Activated CD4-positive, alpha-beta T cell treated with anti-CD3 and anti-CD28 coated beads for 24 hours (primary cell): Measurements from ENCODE around the gene TP53.
A peak's percentile ranks its signal among the peaks of the same experiment; 100 is the strongest.
"Not testable (repeated sequence)": the region's sequence is repeated elsewhere in the genome, so short reads cannot be mapped to it uniquely, and the experiment has no call there.

Experiments
- DNase-seq, 2 donors: peaks; one replicate each; pipeline ENCODE4 v3.0.0-alpha.2; 2020; ENCODE audit warnings: low read depth in 2 of 2

TP53 gene

GRCh38 chr17:7674934-7675333 lies 12.4 kb downstream of the TP53 start:
- DNase-seq: no peak

DNA sequence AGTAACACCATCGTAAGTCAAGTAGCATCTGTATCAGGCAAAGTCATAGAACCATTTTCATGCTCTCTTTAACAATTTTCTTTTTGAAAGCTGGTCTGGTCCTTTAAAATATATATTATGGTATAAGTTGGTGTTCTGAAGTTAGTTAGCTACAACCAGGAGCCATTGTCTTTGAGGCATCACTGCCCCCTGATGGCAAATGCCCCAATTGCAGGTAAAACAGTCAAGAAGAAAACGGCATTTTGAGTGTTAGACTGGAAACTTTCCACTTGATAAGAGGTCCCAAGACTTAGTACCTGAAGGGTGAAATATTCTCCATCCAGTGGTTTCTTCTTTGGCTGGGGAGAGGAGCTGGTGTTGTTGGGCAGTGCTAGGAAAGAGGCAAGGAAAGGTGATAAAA lies 14.1 kb downstream of the TP53 start:
- DNase-seq: peak; percentile 25 to 37

GRCh38 chr17:7668482-7668881 lies 18.8 kb downstream of the TP53 start:
- DNase-seq: no peak

GRCh38 chr17:7667656-7668406 lies 19.5 kb downstream of the TP53 start:
- no peak for DNase-seq

DNA sequence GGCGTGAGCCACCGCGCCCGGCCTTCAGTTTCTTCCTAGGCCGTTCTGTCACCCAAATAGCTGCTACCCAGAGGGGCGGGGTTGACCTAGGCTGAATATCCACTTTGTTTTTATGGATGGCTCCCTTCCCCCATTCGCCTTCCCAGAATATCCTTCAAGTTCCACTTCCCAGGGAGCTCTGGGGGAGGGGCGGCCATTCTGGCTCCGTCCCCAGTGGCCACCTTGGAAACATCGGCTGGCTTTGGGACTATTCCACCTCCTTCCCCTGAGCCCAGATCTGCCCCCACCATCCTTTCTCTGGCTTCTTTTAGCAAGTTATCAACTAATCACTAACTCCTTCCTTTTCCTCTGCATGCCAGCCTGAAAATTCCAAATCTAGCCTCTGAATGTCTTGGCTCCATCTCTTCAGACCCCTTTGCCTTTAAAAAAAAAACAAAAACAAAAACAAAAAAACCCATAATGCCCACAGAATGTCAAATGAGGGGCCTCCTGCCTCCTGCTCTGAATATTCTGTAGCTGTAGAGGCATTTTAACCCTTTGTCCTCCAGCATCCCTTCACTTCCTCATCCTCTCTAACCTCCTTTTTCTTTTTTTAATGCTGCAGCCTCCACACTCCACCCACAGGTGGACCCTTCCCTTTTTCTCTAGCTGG lies 30.2 kb downstream of the TP53 start:
- no peak for DNase-seq

DNA sequence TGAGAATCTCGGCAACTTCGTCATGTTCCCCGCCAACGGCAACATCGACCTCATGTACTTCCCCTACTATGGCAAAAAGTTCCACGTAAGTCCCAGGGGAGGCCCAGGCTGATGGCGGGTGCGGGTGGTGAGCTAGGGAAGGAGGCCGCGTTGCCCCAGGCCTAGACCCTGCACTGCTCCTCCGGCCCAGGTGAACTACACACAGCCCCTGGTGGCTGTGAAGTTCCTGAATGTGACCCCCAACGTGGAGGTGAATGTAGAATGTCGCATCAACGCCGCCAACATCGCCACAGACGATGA lies 31.8 kb downstream of the TP53 start:
- DNase-seq: no peak

DNA sequence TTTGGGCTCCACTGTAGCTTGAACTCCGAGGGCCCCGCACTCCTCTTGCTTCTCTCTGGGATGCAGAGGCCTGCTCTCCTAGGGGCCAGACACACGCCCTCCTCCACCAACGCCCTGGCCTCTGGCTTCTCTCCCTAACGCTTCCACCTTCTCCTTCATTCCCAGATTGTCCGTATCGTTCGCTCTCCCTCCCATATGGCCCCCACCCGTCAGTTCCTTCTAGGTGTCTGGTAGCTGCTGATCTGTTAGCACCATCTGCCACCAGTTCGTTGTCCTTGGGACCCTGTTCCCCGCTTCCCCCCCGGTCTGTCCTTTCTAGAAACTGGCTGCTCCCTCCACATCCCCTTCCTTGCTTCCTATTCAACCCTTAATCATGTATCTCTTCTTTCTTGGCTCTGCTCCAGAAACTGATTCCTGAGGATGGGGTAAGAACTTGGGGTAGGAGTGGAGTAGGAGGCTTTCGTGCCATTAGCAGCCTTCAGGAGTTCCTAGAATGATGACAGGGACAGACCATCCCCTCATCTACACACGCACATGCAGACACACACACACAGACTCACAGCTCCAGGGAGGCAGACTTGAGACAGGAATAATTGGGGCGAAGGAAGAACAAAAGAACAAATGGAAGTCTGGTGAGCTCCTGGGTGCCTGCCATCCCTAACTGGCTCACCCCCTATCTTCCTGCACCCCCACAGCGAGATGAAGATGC lies 32.3 kb downstream of the TP53 start:
- no peak for DNase-seq

DNA sequence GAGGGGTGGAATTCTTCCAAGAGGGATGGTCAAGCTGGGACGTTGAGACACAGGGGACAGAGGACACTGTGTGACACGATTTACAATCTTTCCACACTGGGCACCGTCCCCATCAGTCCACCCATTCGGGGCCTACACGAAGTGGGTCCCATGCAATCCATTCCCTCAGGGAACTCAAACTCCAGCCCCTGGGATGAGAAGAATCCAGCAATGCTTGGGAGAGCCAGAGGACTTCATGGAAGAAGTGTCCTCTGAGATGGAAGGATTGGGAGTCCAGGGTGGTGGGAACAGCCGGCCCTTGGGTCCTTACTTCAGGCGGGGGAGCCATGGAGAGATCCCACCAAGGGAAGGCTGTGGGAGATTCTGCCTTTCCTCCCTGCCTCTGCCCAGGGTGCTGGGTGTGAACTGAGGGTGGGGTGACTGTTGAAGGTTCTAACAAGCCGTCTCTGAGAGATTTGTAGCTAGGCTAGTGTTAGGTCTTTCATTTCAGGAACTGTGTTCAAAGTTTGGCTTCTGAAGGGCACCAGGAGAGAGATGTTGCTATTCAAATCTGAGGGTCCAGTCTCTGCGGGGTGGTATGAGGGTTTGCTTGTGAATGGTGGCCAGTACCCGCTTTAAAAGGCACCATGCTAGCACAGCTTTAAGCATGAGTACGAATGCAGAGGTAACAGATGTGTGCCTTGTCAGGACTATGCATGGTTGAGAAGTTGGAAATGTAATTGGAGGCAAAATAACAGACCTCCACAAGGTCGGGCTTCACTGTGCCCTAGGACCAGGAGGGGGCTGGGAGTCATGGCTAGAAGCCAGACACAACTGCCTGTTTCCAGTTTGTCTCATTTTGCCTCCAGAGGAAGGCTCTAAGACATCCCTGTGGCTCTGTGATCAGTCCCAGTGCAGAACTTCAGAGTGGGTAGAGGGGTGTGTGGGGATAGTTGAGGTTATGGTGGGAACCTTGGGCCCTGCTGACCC lies 34.6 kb downstream of the TP53 start:
- DNase-seq: no peak

DNA sequence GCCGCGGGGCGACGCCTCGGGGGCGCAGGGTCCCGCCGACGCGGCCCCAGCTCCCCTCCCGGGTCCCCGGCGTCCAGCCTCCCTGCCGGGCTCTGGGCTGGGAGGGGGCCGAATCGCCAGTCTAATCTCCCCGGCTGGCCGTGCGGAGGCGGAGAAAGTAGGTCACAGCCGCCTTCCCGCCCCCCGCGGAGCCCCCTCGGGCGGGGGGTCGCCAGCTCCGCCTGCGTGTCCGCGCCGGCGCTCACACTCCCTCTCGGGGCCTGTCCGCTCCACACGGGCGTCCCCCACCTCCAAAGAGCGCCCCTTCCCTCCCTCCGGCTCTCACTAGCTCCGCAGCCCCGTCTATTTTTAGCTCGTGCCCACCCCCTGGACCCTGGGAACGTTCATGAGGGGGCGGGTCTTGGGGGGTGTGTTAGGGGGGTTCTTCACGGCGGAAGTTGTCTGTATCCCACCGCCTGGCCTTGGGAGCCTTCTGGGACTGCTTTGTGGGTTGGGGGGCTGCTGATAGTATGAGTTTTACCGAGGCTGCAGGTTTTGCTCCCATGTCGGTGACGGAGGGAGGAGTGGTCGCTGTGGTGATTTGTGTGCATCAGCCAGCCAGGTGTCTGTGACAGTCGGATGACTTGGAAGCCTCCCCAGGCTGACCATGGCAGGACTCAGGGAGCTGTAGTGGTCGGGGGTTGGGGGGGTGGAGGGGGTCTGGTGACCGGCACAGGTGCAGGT lies 35.5 kb downstream of the TP53 start:
- DNase-seq: no peak

DNA sequence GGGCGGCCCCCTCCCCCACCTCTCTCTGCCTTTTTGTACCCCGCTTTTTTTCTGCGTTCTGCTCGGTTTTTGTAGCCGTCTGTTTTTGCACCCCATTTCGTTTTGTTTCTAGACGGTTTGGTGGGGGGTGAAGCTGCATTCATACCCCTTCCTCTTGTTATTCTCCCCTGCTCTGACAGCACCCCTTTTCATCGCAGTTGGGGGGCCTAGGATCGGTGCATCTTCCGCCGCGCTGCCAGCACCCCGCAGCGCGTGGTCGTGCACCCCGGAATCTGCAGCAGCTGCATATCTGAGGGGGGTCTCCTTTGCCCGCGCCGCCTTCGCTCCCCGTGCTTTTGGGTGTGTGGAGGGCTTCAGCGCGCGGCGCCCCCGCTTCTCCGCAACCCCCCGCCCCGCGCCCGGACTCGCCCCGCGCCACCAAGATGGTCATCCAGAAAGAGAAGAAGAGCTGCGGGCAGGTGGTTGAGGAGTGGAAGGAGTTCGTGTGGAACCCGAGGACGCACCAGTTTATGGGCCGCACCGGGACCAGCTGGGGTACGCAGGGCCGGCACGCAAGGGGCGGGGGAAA lies 36.1 kb downstream of the TP53 start:
- DNase-seq: no peak

DNA sequence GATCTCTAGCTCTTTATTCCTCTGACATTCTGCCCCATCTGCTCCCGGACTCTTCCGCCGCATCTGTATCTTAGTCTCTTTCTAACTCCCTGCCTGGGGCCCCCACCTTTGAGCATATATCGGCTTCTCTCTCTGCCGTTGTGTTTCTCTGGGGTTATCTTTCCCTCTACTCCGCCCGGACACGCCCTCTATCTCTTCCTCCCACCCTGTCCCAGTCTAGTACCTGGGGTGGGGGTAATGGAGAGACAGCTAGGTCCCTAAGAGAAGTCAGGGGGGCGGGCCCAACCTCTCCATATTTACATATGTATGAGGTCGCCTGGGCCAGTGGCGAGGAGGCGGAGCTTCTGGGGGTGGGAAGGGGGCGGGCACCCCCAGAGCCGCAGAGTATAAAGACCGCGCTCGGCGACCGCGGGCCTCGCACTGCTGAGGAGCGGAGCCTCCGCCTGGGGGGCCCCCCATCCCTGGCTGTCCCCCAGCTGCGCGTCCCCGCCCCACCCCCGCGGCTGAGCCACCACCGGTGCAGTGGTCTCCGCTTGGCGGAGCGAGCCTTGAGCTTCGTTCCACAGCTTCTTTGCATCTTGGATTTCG lies 36.7 kb downstream of the TP53 start, which contains the start of gene ATP1B2:
Gene ATP1B2, plus strand, starts transcription at position 418 of the 588 bp plus-strand sequence. CDS start 593 bp downstream, outside the sequence.
- DNase-seq: peak; percentile 50

GRCh38 chr17:7647018-7647417 lies 40.3 kb downstream of the TP53 start:
- no peak for DNase-seq

DNA sequence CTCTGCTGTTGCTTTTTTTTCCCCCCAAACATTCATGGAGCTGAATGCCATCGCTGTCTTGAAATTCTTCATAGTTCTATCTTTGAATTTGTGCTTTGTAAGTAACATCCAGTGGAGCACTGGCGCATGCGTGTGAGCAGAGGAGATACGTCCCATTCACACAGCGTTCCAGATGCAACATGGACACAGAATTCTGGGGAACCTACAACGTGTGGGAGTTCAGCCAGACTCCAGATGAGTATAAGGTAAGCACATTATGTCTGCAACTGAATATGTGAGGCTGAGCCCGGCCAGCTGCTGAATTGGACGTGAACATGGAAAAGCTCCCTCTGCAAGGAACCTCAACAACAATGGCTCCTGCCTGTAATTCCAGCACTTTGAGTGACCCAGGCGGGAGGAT lies 40.8 kb downstream of the TP53 start:
- DNase-seq: no peak

- DNase-seq: no peak
Observed at GRCh38 chr17:7644775-7645174, 42.5 kb downstream of the TP53 start.

GRCh38 chr17:7641635-7642034 lies 45.7 kb downstream of the TP53 start:
- not testable (repeated sequence) for DNase-seq

GRCh38 chr17:7640783-7641182 lies 46.5 kb downstream of the TP53 start:
- DNase-seq: no peak

- no peak for DNase-seq
Observed at GRCh38 chr17:7636163-7636562, 51.1 kb downstream of the TP53 start.

GRCh38 chr17:7634384-7634783 lies 52.9 kb downstream of the TP53 start:
- peak in 1 of 2 donors; percentile 12 for DNase-seq

DNA sequence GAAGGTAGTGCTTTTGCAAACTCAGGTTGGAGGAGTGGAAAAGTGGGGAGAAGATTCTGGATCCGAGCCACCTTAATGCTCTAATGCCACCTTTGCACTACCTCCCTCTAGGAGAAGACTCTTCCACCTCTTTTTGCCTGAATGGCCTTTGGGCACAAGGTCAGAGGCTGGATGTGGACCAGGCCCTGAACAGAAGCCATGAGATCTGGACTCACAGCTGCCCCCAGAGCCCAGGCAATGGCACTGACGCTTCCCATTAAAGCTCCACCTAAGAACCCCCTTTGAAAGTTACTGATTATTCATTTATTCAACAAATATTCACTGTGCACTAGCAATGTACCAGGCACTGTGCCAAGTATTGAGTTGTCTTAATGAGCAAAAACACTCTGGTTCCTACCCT lies 54.2 kb downstream of the TP53 start:
- no peak for DNase-seq

- no peak for DNase-seq
Observed at GRCh38 chr17:7632492-7632894, 54.8 kb downstream of the TP53 start.
